Measurements from ENCODE around the gene OR7C1.
"Not testable (repeated sequence)": the region's sequence is repeated elsewhere in the genome, so short reads cannot be mapped to it uniquely, and the experiment has no call there.

OR7C1 gene

DNA sequence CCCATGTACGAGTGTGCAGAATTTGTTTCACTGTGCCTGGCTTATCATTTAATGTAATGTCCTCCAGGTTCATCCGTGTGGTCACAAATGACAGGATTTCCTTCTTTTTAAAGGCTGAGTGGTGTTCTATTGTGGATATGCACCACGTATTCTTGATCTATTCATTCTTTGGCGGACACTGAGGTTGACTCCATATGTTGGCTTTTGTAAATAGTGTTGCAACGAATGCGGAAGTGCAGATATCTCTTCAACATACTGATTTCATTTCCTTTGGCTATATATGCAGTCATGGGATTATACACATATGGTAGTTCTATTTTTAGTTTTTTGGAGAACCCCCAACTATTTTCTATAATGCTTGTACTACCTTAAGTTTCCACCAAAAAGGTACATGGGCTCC is 13.0 kb downstream of the OR7C1 start:
- Histone ChIP-seq H3K4me2 (peak overlapping the region; percentile 23; the same call in 1 of the 2 replicates), H3K4me3 (no peak overlapping the region), H3K4me1 (peaks cover 13% of the 10 kb centered on the region), H3K9ac (no peak overlapping the region), H3K9me3 (peaks cover 16% of the 10 kb centered on the region), H4K20me1 (no peaks in the 10 kb centered on the region), H3K27ac (no peak overlapping the region), H3K36me3 (no peaks in the 10 kb centered on the region), H3K27me3 (no peaks in the 10 kb centered on the region)
- TF ChIP-seq Cebpa-rat (IDR thresholded peaks at IDR 0.05) = no peak

DNA sequence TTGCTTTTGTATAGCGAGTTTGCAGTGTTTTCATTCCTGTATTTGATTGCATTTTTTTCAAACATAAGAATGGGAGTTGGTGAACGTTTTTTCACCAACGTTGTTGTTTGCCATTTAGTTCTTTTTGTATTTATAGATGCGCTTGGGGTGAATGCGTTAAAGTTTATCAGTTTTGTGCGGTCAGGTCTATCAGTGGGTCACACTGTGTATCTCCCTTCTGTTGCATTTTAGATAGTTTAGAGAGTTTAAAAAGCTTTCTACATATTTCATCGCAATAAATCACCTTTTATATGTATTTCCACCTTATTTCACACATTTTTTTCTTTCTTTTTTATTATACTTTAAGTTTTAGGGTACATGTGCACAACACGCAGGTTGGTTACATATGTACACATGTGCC is 16.4 kb downstream of the OR7C1 start:
- H3K4me2 ChIP-seq = no peak overlapping the region
- H3K4me1 ChIP-seq = peaks cover 13% of the 10 kb centered on the region
- H3K36me3 ChIP-seq = no peaks in the 10 kb centered on the region
- H3K27ac ChIP-seq = no peak overlapping the region
- no peaks in the 10 kb centered on the region for H4K20me1 ChIP-seq
- no peak overlapping the region for H3K4me3 ChIP-seq
- no peaks in the 10 kb centered on the region for H3K9me3 ChIP-seq
- no peaks in the 10 kb centered on the region for H3K27me3 ChIP-seq
- no peak overlapping the region for H3K9ac ChIP-seq
- TF ChIP-seq Cebpa-rat (IDR thresholded peaks at IDR 0.05) = no peak

GRCh38 chr19:14817052-14817451 is 17.9 kb downstream of the OR7C1 start:
- H3K36me3 ChIP-seq = no peaks in the 10 kb centered on the region
- no peaks in the 10 kb centered on the region for H4K20me1 ChIP-seq
- H3K27me3 ChIP-seq = no peaks in the 10 kb centered on the region
- no peak overlapping the region for H3K4me2 ChIP-seq
- peaks cover 4% of the 10 kb centered on the region for H3K4me1 ChIP-seq
- H3K9me3 ChIP-seq = no peaks in the 10 kb centered on the region
- no peak for TF ChIP-seq Cebpa-rat (IDR thresholded peaks at IDR 0.05)
- no peak overlapping the region for H3K27ac ChIP-seq
- H3K9ac ChIP-seq = no peak overlapping the region
- no peak overlapping the region for H3K4me3 ChIP-seq

DNA sequence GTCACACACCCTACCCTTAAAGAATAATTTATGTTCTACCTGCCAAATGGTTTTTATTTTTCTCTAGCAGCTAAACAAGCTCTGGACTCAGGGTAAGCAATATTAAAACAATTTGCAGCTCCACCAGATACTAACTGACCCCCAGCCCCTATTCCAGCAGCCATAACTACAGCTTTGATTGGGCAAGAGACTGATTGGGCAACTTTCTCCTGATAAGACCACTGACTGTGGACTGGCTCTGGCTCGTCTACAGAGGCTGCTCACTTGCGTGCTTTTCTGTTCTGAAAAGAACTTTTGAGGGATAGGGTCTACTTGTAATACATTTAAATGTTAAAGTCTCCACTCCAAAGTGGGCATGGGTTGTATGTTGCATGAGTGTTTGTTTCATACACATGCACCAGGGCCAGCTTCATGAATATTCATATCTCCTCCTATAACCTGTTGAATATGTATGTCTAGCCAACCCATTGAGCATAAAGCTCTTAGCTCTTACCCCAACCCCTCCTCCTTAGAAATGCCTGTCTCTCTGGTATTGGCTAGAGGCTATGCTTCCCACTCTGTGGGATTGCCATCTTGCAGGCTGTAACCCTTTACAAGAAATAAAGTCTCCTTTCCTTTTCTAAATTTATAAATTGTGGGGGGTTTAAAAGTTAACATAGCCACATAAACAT is 19.9 kb downstream of the OR7C1 start:
- Histone ChIP-seq H3K9ac (no peak overlapping the region), H3K9me3 (no peaks in the 10 kb centered on the region), H3K36me3 (no peaks in the 10 kb centered on the region), H3K4me2 (no peak overlapping the region), H3K27me3 (no peaks in the 10 kb centered on the region), H3K4me3 (no peak overlapping the region), H3K27ac (no peak overlapping the region), H3K4me1 (no peaks in the 10 kb centered on the region), H4K20me1 (no peaks in the 10 kb centered on the region)
- no peak for TF ChIP-seq Cebpa-rat (IDR thresholded peaks at IDR 0.05)

GRCh38 chr19:14809272-14810057 is 25.5 kb downstream of the OR7C1 start:
- Histone ChIP-seq H3K9me3 (no peaks in the 10 kb centered on the region), H3K36me3 (no peaks in the 10 kb centered on the region), H3K9ac (no peak overlapping the region), H3K4me2 (no peak overlapping the region), H3K27me3 (no peaks in the 10 kb centered on the region), H3K4me3 (no peak overlapping the region), H3K27ac (no peak overlapping the region), H3K4me1 (no peaks in the 10 kb centered on the region), H4K20me1 (no peaks in the 10 kb centered on the region)
- no peak for TF ChIP-seq Cebpa-rat (IDR thresholded peaks at IDR 0.05)

- H3K4me3 ChIP-seq = no peak overlapping the region
- no peaks in the 10 kb centered on the region for H3K27me3 ChIP-seq
- TF ChIP-seq Cebpa-rat (IDR thresholded peaks at IDR 0.05) = no peak
- no peak overlapping the region for H3K4me2 ChIP-seq
- no peaks in the 10 kb centered on the region for H3K4me1 ChIP-seq
- H3K9ac ChIP-seq = no peak overlapping the region
- H4K20me1 ChIP-seq = no peaks in the 10 kb centered on the region
- no peaks in the 10 kb centered on the region for H3K9me3 ChIP-seq
- no peak overlapping the region for H3K27ac ChIP-seq
- no peaks in the 10 kb centered on the region for H3K36me3 ChIP-seq
Observed at GRCh38 chr19:14804765-14805164, 30.2 kb downstream of the OR7C1 start.

GRCh38 chr19:14798760-14799159 is 36.2 kb downstream of the OR7C1 start:
- Histone ChIP-seq H4K20me1 (no peaks in the 10 kb centered on the region), H3K27ac (no peak overlapping the region), H3K9me3 (no peaks in the 10 kb centered on the region), H3K4me3 (no peak overlapping the region), H3K36me3 (no peaks in the 10 kb centered on the region), H3K27me3 (no peaks in the 10 kb centered on the region), H3K4me2 (no peak overlapping the region), H3K4me1 (no peaks in the 10 kb centered on the region), H3K9ac (no peak overlapping the region)
- no peak for TF ChIP-seq Cebpa-rat (IDR thresholded peaks at IDR 0.05)

- TF ChIP-seq Cebpa-rat (IDR thresholded peaks at IDR 0.05) = no peak
- Histone ChIP-seq H3K36me3 (no peaks in the 10 kb centered on the region), H3K27me3 (no peaks in the 10 kb centered on the region), H3K4me2 (no peak overlapping the region), H3K27ac (no peak overlapping the region), H4K20me1 (no peaks in the 10 kb centered on the region), H3K9ac (no peak overlapping the region), H3K4me1 (peaks cover 13% of the 10 kb centered on the region), H3K4me3 (no peak overlapping the region), H3K9me3 (peaks cover 9% of the 10 kb centered on the region)
Observed at GRCh38 chr19:14796021-14796420, 39.0 kb downstream of the OR7C1 start.

- H3K4me3 ChIP-seq = no peak overlapping the region
- no peak overlapping the region for H3K4me2 ChIP-seq
- no peak overlapping the region for H3K27ac ChIP-seq
- H3K9me3 ChIP-seq = peaks cover 9% of the 10 kb centered on the region
- no peak for TF ChIP-seq Cebpa-rat (IDR thresholded peaks at IDR 0.05)
- no peaks in the 10 kb centered on the region for H3K27me3 ChIP-seq
- peaks cover 21% of the 10 kb centered on the region for H3K4me1 ChIP-seq
- H3K9ac ChIP-seq = no peak overlapping the region
- no peaks in the 10 kb centered on the region for H4K20me1 ChIP-seq
- H3K36me3 ChIP-seq = no peaks in the 10 kb centered on the region
Observed at GRCh38 chr19:14795078-14795721, 39.8 kb downstream of the OR7C1 start.

DNA sequence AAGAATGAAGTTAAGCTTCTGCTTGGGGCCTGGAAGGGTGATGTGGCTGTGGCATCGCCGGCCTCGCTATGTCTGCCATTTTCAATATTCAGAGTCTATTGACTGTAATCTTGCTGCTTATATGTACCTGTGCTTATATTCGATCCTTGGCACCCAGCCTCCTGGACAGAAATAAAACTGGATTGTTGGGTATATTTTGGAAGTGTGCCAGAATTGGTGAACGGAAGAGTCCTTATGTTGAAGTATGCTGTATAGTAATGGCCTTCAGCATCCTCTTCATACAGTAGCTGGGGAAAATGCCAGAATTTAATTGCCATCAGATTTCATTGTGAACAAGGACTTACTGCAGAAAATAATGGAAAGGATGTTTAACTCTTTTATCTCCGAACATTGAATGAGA is 42.7 kb downstream of the OR7C1 start:
- Histone ChIP-seq H3K9me3 (peaks cover 17% of the 10 kb centered on the region), H3K4me1 (peaks cover 24% of the 10 kb centered on the region)
- not testable (repeated sequence) for H4K20me1 ChIP-seq, H3K27ac ChIP-seq, H3K27me3 ChIP-seq, H3K4me3 ChIP-seq, H3K36me3 ChIP-seq, H3K4me2 ChIP-seq, H3K9ac ChIP-seq
